Cardiac septum (tissue), 1 donor: ENCODE measurements around the gene STIMATE. TPM values are rescaled to one million over a fixed set of nuclear protein-coding genes. Genes with fewer than 3 reads are reported as not detected.

Source experiments
- DNase-seq: peaks from one replicate; pipeline ENCODE4 v3.0.0-alpha.2; 2020; ENCODE audit warnings: low spot score
- intact Hi-C: fragments of 100-400 bp; cut with DNase I; formaldehyde crosslinking; loops from one replicate; pipeline ENCODE4 v1.14.0; 2022
- total RNA-seq: library from RNA; stranded (reverse); fragmentation: NEBNext Ultra II Directional; extraction: Animal tissue kit (Norgen Biotek cat#: 25700); gene quantifications from one replicate; pipeline ENCODE4 v1.2.1, GENCODE V29; 2021
- donor health status: DM: no; HTN: no; CAD: no.

The STIMATE gene
- total RNA-seq, 1 donor from 2014 or later = 11.2 TPM

DNA sequence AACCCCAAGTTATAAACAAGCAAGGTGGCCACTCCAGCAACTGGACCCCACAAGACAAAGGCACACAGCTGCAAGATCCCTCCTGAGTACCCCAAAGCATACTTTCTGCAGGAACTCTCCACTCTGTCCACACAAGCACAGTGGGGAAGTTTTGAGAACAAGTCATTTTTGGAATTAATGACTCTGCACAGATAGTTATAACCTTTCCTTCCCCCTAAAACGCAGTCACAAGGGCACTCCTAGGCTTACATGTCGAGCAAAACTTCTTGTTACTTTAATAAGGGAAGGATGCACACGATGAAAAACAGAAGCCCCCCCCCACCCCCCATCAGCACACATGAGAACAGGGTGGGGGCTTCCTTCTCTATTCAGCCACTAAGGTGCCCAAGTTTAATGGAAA lies 1.2 kb downstream of the STIMATE start:
- intact Hi-C loops = loop anchor here (5.0 kb wide), 1 partner anchor 49 kb away; no protein-coding TSS in a partner anchor

GRCh38 chr3:52895418-52895817 lies 1.9 kb downstream of the STIMATE start:
- intact Hi-C loops = loop anchor here (5.0 kb wide), 1 partner anchor 48 kb away; no protein-coding TSS in a partner anchor
- no peak for DNase-seq

More for the DNA sequence above, 1.2 kb downstream of the STIMATE start:
- DNase-seq = no peak

DNA sequence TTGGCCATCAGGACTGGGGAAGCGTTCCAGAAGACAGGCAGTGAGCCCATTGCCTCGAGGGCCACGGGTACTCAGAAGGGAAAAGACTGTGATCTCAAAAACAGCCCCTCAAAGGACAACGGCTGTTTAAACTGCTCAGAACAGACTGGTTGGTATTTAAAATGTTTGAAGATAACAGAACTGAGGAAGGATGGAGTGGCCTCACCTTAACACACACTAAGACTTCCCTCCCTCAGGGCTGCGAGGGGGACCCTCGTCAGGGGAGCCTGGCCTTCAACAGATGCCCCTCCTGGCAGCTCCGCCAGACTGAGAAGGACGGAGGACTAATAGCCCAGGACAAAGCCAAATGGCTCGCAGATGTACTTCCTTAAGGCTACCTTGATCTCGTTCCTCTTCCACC lies 2.6 kb downstream of the STIMATE start:
- intact Hi-C loops = loop anchor here (5.0 kb wide), 2 partner anchors 47 to 122 kb away; partner anchors contain the start of gene NEK4
- no peak for DNase-seq

GRCh38 chr3:52893723-52894122 lies 3.6 kb downstream of the STIMATE start:
- intact Hi-C loops = loop anchor here (5.0 kb wide), 1 partner anchor 121 kb away; the partner anchor contains the start of gene NEK4
- no peak for DNase-seq

GRCh38 chr3:52892625-52893311 lies 4.6 kb downstream of the STIMATE start:
- intact Hi-C loops = loop anchor here (5.0 kb wide), 1 partner anchor 120 kb away; the partner anchor contains the start of gene NEK4
- no peak for DNase-seq

DNA sequence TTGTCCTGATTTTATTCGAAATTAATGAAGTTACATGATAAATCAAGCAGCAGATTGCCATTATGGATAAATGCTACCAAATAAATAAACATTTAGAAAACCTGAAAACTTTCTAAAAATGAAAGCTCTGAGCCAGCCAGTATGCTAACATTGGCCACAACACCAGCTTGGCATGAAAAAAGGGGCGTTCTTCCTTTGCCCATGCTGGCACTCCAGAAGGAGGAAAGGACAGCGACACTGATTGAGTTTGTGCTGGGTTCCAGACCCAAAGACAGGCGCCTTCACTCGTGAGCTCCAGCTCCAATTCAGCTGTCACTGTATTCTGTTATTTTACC lies 5.1 kb downstream of the STIMATE start:
- intact Hi-C loops = loop anchor here (5.0 kb wide), 1 partner anchor 120 kb away; the partner anchor contains the start of gene NEK4
- DNase-seq = no peak

- intact Hi-C loops = loop anchor here (5.0 kb wide), 1 partner anchor 119 kb away; the partner anchor contains the start of gene NEK4
- DNase-seq = no peak
These were observed 5.7 kb downstream of the STIMATE start for GRCh38 chr3:52891615-52892081.

GRCh38 chr3:52891164-52891563 lies 6.2 kb downstream of the STIMATE start:
- intact Hi-C loops = loop anchor here (5.0 kb wide), 1 partner anchor 119 kb away; the partner anchor contains the start of gene NEK4
- no peak for DNase-seq

DNA sequence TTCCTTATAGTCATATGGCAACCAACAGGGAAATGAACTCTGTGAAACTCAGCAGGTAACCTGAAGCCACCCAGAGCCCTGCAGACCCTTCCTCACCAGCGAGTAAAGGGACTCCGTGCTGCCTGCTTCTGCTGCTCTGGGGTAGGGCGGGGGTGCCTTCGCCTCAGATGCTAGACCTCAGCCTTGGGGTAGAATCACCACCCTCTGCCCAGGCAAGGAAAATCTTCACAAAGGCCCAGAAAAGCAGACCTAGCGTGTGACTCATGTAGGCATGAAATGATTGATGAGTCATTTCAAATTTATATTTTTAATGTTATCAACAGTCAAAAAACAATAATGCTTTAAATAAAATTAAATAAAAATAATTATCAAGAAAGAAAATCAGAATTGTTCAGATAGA lies 6.6 kb downstream of the STIMATE start:
- DNase-seq = no peak
- intact Hi-C loops = loop anchor here (5.0 kb wide), 1 partner anchor 118 kb away; the partner anchor contains the start of gene NEK4

GRCh38 chr3:52889901-52890300 lies 7.4 kb downstream of the STIMATE start:
- intact Hi-C loops = loop anchor here (5.0 kb wide), 1 partner anchor 118 kb away; the partner anchor contains the start of gene NEK4
- no peak for DNase-seq

- no peak for DNase-seq
- intact Hi-C loops = no loop called here
These were observed 10.2 kb downstream of the STIMATE start for GRCh38 chr3:52887166-52887565.

DNA sequence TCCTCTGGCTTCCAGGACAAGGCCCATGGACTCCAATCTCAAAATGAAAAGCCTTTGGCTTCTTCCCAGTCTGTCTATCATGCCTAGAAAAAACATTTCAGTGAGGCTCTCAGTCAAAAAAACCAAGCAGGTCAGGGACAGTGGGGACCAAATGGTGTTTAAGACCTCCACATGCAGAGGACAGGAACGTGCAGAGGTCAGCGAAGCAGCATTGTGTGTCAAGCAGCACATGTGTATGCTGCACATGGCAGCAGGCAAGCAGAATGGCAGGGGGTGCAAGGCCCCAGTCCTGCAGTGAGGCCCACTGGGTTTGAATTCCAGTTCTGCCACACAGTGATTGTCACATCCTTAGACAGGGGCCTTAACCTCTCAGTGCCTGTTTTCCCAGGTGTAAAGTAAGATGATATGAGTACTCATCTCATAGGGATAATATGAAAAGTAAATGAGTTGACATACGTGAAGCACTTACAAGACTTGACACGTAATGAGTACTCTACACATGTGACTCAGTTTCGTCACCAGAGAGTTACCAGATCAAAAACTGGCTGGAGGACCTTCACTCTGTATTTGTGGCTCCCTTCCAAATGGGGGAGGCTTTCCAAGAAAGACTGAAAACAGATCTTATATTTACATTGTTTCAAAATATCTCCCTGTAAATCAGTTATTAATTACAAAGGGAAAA lies 11.2 kb downstream of the STIMATE start:
- no peak for DNase-seq
- intact Hi-C loops = no loop called here

DNA sequence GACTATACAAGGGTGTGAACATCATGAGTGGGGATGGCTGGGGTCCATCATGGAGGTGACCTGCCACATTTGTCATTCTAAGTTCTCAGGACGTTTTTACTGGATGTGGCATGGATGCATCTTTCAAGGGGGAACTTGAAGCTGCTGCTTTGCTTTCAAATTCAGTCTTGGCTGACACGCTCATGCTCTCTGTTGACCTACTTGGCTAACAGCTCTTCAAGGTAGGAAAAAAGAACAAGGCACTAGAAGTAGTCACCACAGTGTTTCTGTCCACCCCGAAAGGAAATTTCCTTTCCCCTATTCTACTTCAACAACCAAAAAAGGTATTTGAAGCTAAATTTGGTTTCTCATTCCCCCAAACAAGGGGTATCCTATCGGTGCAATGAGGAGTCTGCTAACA lies 15.0 kb downstream of the STIMATE start:
- intact Hi-C loops = no loop called here
- DNase-seq = no peak

GRCh38 chr3:52881871-52882270 lies 15.5 kb downstream of the STIMATE start:
- intact Hi-C loops = no loop called here

DNA sequence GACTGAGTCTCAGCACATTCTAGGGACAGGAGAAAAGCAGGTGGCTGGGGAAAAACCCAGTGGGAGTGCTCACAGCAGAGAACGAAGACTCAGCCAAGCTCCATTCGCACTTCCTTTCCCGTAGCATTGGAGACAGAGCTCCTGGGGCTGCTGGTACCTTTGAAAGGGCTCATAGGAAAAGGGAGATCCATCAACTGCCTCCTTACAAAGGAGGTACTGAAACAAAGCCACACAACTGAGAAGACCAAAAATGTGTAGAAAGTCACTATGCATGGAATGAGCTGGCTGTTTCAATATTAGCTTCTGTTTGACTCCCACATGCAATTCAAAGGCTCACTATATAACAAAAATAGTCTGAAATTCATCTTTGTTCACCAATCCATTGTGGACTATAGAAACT lies 16.9 kb downstream of the STIMATE start:
- DNase-seq = no peak
- intact Hi-C loops = no loop called here

More at GRCh38 chr3:52881871-52882270, 15.5 kb downstream of the STIMATE start:
- DNase-seq = no peak

DNA sequence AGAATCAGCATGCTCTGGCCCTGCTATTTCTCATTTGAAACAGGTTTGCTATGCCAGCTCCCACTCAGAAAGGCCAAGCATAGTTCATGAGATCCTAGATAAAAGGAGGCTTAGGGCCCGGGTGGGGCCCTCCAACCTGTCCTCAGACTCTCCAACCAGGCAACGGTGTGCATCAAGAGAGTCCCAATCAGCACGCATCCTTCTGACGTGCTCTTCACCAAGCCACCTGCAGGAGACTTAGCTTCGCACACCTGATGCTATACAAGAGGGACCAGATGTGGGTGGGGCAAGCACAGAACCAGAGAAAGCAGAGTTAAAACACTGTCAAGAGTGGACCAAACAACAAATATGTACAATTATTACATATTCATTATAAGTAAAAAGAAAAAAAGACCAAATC lies 17.3 kb downstream of the STIMATE start:
- no peak for DNase-seq
- intact Hi-C loops = no loop called here

DNA sequence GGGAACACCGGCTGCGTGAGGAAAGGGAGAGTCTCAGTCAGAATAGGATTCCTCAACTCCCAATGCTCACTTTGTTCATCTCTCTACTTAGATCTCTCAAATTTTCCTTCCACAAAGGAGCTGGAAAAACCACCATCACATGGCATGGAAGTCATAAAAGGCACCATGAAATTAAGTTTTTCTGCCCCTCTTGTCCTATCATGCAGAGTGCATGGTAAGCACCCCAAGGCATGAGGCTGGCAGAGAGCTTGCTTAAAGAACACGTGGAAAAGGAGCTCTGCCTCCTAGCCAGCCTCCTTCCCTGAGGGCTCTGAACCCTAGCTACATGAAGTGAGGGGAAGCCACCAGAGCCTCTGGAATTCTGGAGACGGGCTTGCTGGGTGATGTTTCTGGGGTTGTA lies 17.8 kb downstream of the STIMATE start:
- intact Hi-C loops = no loop called here
- DNase-seq = no peak

- intact Hi-C loops = no loop called here
- no peak for DNase-seq
These were observed 18.3 kb downstream of the STIMATE start for GRCh38 chr3:52879090-52879489.

DNA sequence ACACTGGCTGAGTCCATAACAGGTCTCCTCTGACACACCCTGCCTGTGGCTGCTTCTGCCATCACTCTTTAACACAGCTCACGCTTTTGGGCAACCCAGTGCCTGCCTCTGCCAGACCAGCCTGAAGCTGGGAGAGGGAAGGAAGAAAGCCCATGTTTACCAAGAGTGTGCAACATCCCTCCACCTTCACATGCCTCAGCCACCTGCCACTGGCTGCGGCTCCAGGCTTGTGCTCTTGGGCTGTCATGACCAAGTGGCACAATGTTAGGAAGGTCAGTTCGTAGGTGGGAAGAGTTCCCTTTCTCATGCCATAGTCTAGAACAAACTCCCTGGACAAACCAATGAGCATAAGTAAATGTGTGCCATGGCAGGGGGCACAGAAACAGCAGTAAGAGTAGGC lies 20.3 kb downstream of the STIMATE start:
- intact Hi-C loops = no loop called here
- DNase-seq = no peak

- intact Hi-C loops = no loop called here
- DNase-seq = no peak
These were observed 22.3 kb downstream of the STIMATE start for GRCh38 chr3:52874864-52875587.
